K562 (cell line): ENCODE results near the gene TSSK2.

ENCODE experiments used
- CBX1 ChIP-seq: sonication (generic); IDR thresholded peaks from 2 replicates; pipeline ENCODE4 v1.6.1; 2016; ENCODE audit warnings: antibody characterized with exemption, low read depth, mild to moderate bottlenecking
- TF ChIP-seq, protein P1 (sequence below), 3 experiments: IDR thresholded peaks in 2 of 3; conservative IDR thresholded peaks in 1 of 3; 2 replicates each; pipeline ENCODE4 v1.5.1; 2011 to 2012; ENCODE audit warnings: low read length in 3 of 3, mild to moderate bottlenecking in 3 of 3, control low read depth in 2 of 3, improper control_type of control experiment in 1 of 3, inconsistent platforms in 1 of 3, low read depth in 1 of 3, mixed read lengths in 1 of 3, moderate library complexity in 1 of 3; ENCODE audit not compliant: insufficient read depth in 2 of 3

- TF ChIP-seq, protein P1, sequence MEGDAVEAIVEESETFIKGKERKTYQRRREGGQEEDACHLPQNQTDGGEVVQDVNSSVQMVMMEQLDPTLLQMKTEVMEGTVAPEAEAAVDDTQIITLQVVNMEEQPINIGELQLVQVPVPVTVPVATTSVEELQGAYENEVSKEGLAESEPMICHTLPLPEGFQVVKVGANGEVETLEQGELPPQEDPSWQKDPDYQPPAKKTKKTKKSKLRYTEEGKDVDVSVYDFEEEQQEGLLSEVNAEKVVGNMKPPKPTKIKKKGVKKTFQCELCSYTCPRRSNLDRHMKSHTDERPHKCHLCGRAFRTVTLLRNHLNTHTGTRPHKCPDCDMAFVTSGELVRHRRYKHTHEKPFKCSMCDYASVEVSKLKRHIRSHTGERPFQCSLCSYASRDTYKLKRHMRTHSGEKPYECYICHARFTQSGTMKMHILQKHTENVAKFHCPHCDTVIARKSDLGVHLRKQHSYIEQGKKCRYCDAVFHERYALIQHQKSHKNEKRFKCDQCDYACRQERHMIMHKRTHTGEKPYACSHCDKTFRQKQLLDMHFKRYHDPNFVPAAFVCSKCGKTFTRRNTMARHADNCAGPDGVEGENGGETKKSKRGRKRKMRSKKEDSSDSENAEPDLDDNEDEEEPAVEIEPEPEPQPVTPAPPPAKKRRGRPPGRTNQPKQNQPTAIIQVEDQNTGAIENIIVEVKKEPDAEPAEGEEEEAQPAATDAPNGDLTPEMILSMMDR (IDR thresholded peaks at IDR 0.05 in 2 of 3, conservative IDR thresholded peaks at IDR 0.05 in 1 of 3; ENCODE audit: insufficient read depth in 2 of 3, low read depth in 1 of 3, low read length in 3 of 3) = no peak
- TF ChIP-seq CBX1 = no peak
These were observed 45.6 kb downstream of the TSSK2 start for GRCh38 chr22:19176732-19177131.
